DMS 273 treated with DMSO at 0.1 percent for 48 hours (cell line): Measurements from ENCODE around the gene CLDN5.

Experiments
- DNase-seq: peaks from one replicate; lab custom pipeline; 2025; lab: John Stamatoyannopoulos, UW

Gene CLDN5

GRCh38 chr22:19480789-19481188 lies 43.4 kb downstream of the CLDN5 start:
- DNase-seq, result no peak

DNA sequence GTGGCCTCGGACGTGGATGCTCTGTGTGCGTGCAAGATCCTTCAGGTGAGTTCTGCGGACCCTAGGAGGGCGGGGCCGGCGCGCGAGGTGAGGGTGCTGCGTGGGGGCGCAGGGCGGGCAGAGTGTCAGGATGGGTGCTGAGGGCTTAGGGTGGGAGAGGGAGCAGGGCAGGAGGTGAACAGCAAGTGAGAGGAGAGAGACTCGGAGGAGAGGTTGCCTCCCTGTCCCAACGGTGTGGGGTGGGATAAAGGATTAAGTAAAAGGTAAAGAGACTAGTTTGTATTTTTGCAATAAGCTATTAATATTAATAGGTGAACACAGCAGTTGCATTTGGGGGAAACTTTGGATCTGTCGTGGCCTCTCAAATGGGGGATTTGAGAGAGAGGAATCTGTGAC lies 44.0 kb downstream of the CLDN5 start:
- no peak for DNase-seq

GRCh38 chr22:19479355-19480172 lies 44.6 kb downstream of the CLDN5 start, which contains the start of gene CDC45:
CDC45 (plus strand) TSS chr22:19479920; CDS start chr22:19479969, 49 bp downstream.
- DNase-seq, result peak; percentile 95

DNA sequence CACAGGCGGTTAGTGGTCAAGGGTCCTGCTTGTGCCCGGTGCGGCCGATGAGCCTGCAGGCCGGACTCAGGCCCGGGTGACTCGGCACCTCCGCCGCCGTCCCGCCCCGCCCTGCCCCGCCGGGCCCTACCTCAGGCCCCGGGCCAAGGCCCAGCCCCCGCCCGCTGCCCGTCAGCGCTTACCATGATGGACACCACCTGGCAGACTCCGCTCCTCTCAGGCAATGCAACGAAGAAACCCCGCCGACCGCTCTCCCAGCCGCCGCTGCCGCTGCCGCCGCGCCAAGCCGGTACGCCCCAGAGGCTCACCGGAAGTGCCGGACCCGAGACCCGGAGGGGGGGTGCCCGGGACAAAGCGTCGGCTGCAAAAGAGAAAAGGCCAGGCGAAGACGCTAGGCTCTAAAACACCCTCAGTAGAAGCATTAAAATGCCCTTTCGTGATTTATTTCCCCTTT lies 45.3 kb downstream of the CLDN5 start, which contains the start of gene UFD1:
UFD1 (minus strand) TSS at position 293 of the 454 bp plus-strand sequence; CDS start at position 185, 108 bp downstream.
- peak; percentile 70 for DNase-seq

- no peak for DNase-seq
Observed at GRCh38 chr22:19478045-19478900, 45.9 kb downstream of the CLDN5 start.

DNA sequence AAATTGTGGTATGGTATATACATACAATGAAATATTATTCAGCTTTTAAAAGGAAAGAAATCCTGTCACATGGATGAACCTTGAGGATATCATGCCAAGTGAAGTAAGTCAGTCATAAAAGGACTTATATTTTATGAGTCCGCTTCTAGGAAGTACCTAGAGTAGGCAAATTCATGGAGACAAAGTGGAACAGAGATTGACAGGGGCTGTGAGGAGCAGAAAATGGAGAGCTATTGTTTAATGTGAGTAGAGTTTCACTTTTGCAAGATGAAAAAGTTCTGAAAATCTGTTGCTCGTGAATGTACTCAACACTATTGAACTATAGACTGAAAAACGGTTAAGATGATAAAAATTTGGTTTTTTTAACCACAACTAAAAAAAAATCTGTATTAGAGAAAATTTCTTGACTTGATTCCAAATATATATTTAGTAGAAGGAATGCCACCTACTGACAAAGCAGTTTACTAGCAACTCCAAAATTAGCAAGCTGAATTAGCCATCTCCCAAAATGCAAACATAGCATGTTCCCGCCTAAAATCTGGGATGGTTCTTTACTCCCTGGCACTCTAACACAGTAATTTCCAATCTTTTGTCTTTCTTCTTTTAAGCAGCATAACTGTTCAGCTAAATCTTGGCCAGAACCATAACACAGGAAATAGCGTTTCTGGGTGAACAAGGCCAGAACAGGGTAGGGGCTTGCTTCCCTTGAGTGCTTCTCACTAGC lies 46.7 kb downstream of the CLDN5 start:
- no peak for DNase-seq

DNA sequence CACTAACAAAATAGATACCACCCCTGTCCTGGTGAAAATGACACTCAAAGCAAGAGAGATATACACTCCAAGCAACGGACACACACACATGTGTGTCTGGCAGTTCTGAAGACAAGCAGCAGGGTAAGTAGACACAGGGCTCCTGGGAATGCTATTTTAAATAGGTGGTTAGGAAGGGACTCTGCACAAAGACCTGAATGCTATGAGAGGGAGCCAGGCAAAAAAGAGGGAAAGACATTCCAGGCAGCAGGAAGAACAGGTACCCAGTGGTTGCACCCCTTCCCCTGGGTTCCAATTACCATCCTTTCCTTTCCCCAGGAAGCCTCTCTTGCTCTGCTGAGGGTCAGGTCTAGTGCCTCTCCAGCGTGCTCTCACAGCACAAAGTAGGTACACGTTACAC lies 48.2 kb downstream of the CLDN5 start:
- no peak for DNase-seq

DNA sequence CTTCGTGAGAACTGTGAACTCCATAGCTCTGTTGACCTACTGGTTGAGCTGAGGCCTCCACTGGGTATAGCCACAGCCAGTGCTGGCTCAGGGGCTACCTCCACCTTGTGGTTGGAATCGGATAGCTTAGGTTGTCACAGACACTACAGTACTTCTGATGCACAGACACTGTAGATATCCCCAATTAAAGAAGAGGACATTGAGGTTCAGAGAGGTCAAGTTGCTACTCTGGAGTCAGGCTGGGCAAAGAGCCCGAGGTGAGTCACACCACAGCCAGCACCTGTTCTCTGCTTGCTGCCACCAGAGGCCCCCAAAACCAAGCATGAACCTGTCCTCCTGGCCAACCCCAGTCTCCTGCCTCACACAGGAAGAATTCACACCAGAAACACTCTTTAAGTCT lies 50.6 kb downstream of the CLDN5 start:
- DNase-seq, result no peak
